NCI-H2029 treated with DMSO at 0.1 percent for 48 hours (cell line): Measurements from ENCODE around the gene FAM193A.
"Not testable (repeated sequence)": the region's sequence is repeated elsewhere in the genome, so short reads cannot be mapped to it uniquely, and the experiment has no call there.

Experiments used
- DNase-seq: peaks from one replicate; lab custom pipeline; 2025; lab: John Stamatoyannopoulos, UW

Gene FAM193A

DNA sequence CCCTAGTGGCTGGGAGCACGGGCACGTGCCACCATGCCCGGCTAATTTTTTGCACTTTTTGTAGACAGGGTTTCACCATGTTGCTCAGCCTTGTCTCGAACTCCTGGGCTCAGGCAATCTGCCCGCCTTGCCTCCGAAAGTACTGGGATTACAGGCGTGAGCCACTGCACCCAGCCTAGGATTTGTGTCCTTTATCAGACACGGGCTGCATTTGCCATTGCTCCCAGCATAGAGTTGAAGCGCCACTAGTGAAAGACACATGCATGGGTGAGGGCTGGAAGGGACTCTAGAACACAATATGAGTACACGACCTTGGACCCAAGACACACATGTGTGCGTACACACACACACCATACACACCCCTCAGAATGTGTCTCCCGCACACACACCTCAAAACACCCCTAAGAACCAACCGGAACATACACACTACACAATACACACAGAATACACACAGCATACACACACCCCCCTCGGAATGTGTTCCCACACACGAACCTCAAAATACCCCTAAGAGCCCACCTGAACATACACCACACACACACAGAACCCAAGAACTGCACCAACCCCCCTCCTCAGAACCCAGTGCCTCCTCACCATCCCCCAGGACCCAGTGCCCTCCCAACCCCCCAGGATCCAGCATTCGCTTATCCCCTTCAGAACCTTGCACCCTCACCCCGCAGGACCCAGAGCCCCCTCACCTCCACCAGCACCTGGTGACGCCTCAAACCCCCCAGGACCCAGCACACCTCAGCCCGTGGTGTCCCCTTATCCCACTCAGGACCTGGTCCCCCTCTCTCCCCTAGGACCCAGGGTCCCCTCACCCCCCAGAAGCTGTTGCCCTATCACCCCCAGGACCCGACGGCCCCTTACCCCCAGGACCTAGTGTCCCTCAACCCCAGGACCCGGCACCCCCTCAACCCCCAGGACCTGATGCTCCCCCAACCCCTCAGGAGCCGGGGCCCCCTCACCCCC is 218.7 kb downstream of the FAM193A start:
- DNase-seq: no peak

- peak; percentile 12 for DNase-seq
These were observed 219.6 kb downstream of the FAM193A start, which contains the start of gene TNIP2 for GRCh38 chr4:2755821-2756690. TNIP2 (minus strand) TSS chr4:2756336; CDS start chr4:2756289, 47 bp downstream.

DNA sequence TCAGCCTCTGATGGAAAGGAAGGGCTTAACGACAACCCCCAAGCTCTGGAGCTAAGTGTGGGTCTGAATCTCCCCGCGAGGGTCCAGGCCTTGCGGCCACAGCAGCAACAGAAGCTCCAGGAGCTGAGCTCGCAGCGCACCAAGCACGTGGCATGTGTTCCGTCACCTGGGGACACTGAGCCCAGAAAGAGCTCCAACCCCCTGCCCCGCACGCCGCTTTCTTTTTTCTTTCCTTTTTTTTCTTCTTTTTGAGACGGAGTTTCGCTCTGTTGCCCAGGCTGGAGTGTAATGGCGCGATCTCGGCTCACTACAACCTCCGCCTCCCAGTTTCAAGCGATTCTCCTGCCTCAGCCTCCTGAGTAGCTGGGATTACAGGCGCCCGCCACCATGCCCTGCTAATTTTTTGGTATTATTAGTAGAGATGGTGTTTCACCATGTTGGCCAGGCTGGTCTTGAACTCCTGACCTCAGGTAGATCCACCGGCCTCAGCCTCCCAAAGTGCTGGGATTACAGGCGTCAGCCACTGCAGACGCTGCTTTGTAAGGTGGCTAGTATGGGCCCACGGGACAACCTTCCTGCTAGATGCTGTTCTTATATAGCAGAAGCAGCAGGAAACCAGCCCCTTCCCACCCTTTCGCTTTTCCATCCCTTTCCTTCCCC is 220.4 kb downstream of the FAM193A start:
- DNase-seq: no peak

GRCh38 chr4:2757426-2757825 is 221.0 kb downstream of the FAM193A start:
- no peak for DNase-seq

DNA sequence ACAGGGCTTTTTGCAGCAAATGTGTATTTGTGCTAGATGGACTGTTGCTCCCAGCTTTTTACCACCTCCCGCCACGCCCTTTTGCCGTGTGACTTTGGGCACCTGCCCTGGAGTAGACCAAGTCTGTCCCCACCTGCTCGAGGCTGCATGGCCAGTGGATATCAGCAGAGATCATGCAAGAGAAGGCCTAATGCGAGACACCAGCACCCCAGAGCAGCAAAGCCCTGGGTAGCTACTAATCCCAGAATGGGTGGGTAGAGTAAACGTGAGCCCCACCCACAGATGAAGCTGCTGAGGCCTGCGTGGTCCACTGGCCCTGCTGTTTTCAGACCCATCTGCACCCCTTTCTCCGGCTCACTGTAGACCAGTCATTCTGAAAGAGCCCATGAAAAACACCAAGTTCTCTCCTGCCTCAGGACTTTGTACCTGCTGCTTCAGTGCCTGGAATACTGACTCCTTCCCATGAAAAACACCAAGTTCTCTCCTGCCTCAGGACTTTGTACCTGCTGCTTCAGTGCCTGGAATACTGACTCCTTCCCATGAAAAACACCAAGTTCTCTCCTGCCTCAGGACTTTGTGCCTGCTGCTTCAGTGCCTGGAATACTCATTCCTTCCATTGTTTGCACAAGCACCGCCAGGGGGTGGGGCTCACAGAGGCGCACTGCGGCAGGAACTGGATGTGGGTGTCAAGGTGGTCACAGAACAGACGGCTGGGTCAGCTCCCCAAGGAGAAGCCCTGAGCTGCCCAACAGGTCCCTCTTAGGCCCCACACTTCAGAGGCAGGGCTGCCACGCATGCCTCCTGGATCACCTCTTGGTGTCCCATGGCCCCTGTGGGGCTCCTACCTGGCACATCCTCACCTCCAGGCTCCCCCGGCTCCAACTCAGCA is 224.8 kb downstream of the FAM193A start:
- DNase-seq: no peak

- no peak for DNase-seq
These were observed 225.6 kb downstream of the FAM193A start for GRCh38 chr4:2762048-2762447.

DNA sequence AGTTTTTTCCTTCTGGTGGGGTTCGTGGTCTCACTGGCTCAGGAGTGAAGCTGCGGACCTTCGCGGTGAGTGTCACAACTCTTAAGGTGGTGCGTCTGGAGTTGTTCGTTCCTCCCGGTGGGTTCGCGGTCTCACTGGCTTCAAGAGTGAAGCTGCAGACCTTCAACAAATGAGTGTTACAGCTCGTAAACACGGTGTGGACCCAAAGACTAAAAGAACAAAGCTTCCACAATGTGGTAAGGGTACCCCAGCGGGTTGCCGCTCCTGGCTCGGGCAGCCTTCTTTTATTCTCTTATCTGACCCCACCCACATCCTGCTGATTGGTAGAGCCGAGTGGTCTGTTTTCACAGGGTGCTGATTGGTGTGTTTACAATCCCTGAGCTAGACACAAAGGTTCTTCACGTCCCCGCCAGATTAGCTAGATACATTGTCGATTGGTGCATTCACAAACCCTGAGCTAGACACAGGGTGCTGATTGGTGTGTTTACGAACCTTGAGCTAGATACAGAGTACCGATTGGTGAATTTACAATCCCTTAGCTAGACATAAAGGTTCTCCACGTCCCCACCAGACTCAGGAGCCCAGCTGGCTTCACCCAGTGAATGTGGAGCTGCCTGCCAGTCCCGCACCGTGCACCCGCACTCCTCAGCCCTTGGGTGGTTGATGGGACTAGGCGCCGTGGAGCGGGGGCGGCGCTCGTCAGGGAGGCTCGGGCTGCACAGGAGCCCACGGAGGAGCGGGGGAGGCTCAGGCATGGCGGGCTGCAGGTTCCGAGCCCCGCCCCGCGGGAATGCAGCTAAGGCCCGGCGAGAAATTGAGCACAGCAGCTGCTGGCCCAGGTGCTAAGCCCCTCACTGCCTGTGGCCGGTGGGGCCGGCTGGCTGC is 226.3 kb downstream of the FAM193A start:
- DNase-seq: not testable (repeated sequence)

GRCh38 chr4:2763511-2763967 is 227.1 kb downstream of the FAM193A start:
- no peak for DNase-seq

DNA sequence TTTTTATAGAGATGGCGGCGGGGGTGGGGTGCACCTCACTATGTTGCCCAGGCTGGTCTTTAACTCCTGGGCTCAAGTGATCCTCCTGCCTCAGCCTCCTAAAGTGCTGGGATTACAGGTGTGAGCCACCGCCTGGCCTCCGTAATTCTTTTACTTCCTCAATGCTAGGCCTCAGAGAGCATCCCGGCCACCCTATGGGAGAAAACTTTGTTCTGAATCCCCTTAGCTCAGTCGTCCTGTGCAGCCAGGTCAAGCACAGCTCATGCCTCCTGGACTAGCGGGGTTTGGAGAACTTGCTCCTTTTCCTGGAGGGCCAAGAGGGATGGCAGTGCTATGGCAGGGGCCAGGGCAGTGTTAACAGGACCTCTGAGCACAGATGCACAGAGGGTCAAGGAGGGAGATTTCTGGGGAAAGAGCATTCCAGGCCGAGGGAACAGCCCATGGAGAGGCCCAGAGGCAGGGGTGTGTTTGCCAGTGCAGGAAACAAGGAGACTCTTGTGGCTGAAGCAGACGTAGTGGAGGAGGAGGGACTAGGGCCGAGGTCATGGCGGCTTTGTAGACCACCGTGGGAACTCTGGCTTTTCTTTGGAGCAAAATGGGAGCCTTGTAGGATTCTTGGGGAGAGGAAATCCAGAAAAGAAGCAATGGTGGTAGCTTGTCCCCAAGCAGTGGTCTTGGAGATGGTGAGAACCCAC is 229.5 kb downstream of the FAM193A start:
- no peak for DNase-seq

DNA sequence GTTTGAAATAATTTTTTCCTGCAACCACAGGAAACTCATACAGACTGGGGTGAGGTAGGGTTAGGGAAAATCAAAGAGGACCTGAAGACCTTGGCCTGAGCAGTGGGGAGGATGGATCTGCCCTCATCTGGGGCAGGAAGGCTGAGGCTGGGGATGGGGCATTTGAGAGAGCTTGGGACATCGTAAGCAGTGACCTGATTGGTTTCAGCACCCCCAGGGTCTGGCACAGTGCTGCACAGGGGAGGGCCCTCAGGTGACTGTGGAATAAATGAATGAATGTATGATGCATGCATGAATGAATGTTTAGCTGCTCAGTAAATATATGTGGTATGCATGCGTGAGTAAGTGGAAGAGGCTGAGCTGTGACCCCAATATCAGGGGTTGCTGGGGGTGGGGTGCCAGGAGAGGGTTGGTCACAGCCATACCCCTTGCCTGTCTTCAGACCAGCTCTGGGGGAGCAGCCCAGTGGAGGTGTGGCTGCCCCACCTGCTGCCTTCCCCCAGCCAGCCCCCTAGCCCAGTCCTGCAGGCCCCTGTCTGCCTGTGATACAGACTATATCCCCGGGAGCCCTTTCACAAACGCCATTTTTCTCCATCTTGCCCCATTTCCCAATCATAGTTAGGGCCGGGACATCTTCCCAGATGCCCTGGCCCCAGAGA is 230.7 kb downstream of the FAM193A start:
- DNase-seq: no peak

DNA sequence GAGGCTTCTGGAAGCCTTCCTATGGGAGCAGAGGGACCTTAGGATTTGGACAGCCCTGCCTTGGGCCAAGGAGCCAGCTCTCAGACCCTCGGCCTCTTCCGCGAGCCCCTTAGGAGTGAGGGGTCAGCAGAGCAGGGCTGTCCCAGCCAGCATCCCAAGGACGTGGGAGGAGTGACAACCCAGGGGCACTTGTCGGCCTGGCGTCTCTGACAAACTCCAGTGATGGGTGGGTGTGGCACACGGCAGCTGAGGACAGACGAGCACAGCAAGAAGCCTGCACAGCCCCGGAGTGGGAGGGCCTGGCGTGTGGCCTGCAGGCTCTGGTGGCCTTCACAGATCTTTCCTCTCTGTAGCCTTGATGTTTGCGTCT is 231.2 kb downstream of the FAM193A start:
- DNase-seq: no peak

DNA sequence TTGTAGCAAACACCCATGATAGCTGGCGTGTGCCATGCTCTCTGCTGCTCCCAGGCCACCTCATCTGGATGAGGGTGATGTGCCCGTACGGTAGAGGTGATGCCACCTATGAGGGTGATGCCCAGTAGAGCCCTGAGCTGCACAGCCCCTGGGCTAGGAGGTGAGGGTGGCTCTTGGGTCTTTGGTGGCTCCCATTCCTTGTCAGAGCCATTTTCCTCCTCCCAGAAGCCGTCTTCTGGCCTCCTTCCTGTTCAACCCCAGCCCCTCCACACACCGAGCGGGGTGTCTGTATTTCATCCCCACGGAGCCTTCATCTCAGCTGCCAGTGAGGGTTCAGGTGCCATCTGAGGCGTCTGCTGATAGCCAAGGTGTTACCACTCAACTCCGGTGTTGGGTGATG is 231.7 kb downstream of the FAM193A start:
- DNase-seq: no peak

GRCh38 chr4:2768921-2769336 is 232.5 kb downstream of the FAM193A start:
- DNase-seq: no peak

DNA sequence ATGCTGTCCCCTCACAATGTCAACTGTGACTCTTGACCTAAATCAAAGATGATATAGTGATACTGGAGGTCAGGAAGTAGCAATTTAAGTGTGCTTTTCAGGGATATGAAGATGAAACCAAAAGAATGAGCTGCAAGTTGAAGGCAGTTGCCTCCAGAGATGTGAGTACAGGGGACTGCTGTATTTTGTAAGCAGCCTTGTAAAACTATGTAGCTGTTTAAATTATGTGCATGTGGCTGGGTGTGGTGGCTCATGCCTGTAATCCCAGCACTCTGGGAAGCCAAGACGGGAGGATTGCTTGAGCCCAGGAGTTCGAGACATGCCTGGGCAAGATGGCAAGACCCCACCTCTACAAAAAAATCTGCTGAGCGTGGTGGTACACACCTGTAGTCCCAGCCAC is 234.8 kb downstream of the FAM193A start:
- DNase-seq: no peak

GRCh38 chr4:2780643-2781042 is 244.2 kb downstream of the FAM193A start:
- DNase-seq: not testable (repeated sequence)

GRCh38 chr4:2781911-2782310 is 245.5 kb downstream of the FAM193A start:
- no peak for DNase-seq
